RWPE2 (cell line): Measurements from ENCODE around the gene CXCL5.
"Not testable (repeated sequence)": the region's sequence is repeated elsewhere in the genome, so short reads cannot be mapped to it uniquely, and the experiment has no call there.

Experiments
- ATAC-seq: fragments of 200-7000 bp; cut with Tn5 transposase; 3 replicates; pipeline ENCODE4 v1.9.1; 2021; ENCODE audit warnings: low read depth
- DNase-seq: peaks from one replicate; pipeline ENCODE4 v3.0.0-alpha.2; 2020; ENCODE audit warnings: low spot score
- H3K27ac ChIP-seq: fragments of 450-650 bp; 2 replicates; pipeline ENCODE4 v1.5.1; 2017; ENCODE audit warnings: mild to moderate bottlenecking; ENCODE audit not compliant: poor library complexity, severe bottlenecking
- H3K27me3 ChIP-seq: fragments of 250-450 bp; sonication (Bioruptor Pico); 2 replicates; pipeline ENCODE4 v1.5.1; 2021; ENCODE audit warnings: mild to moderate bottlenecking, moderate library complexity; ENCODE audit not compliant: insufficient read depth, poor library complexity, severe bottlenecking
- H3K36me3 ChIP-seq: fragments of 250-450 bp; sonication (Bioruptor Pico); 2 replicates; pipeline ENCODE4 v1.5.1; 2020; ENCODE audit warnings: low read depth, mild to moderate bottlenecking, moderate library complexity
- H3K4me1 ChIP-seq: fragments of 250-450 bp; sonication (Bioruptor Pico); 2 replicates; pipeline ENCODE4 v1.5.1; 2021; ENCODE audit warnings: mild to moderate bottlenecking, moderate library complexity; ENCODE audit not compliant: insufficient read depth, poor library complexity, severe bottlenecking
- H3K4me3 ChIP-seq: fragments of 250-450 bp; sonication (Bioruptor Pico); 2 replicates; pipeline ENCODE4 v1.5.1; 2021; ENCODE audit warnings: mild to moderate bottlenecking, moderate library complexity; ENCODE audit not compliant: severe bottlenecking
- H3K9me3 ChIP-seq: fragments of 250-450 bp; sonication (Bioruptor Pico); 2 replicates; pipeline ENCODE4 v1.5.1; 2021; ENCODE audit warnings: mild to moderate bottlenecking, moderate library complexity; ENCODE audit not compliant: severe bottlenecking
- CTCF ChIP-seq: fragments of 450-650 bp; IDR thresholded peaks from one replicate; pipeline ENCODE4 v1.5.1; 2017; ENCODE audit warnings: mild to moderate bottlenecking, moderate library complexity; ENCODE audit not compliant: poor library complexity, severe bottlenecking

The CXCL5 gene

GRCh38 chr4:73988061-73988460 is 10.4 kb downstream of the CXCL5 start, which contains the start of gene PPBP:
Gene PPBP (minus strand): TSS chr4:73988190. CDS start chr4:73988103, 87 bp downstream.
- Histone ChIP-seq H3K4me1 (peaks cover 3% of the 10 kb centered on the region), H3K9me3 (no peaks in the 10 kb centered on the region), H3K27ac (no peak within 1 kb of the TSS), H3K4me3 (no peak within 1 kb of the TSS), H3K27me3 (no peaks in the 10 kb centered on the region), H3K36me3 (no peaks in the 10 kb centered on the region)
- TF ChIP-seq CTCF: no peak
- ATAC-seq (peak; percentile 41; the same call in 1 of the 3 replicates), DNase-seq (no peak)

GRCh38 chr4:73985528-73985852 is 13.0 kb downstream of the CXCL5 start:
- no peaks in the 10 kb centered on the region for H3K36me3 ChIP-seq
- peaks cover 3% of the 10 kb centered on the region for H3K4me1 ChIP-seq
- no peaks in the 10 kb centered on the region for H3K27me3 ChIP-seq
- no peak overlapping the region for H3K4me3 ChIP-seq
- no peak overlapping the region for H3K27ac ChIP-seq
- no peaks in the 10 kb centered on the region for H3K9me3 ChIP-seq
- no peak for ATAC-seq
- TF ChIP-seq CTCF: no peak
- DNase-seq: no peak

GRCh38 chr4:73984736-73985527 is 13.5 kb downstream of the CXCL5 start:
- peak; percentile 76; the same call in 2 of the 3 replicates for ATAC-seq
- no peak overlapping the region for H3K27ac ChIP-seq

GRCh38 chr4:73981175-73981574 is 17.3 kb downstream of the CXCL5 start:
- H3K27ac ChIP-seq, DNase-seq, ATAC-seq, H3K4me3 ChIP-seq, H3K9me3 ChIP-seq, H3K36me3 ChIP-seq, H3K27me3 ChIP-seq: not testable (repeated sequence)
- peaks cover 14% of the 10 kb centered on the region for H3K4me1 ChIP-seq

More at GRCh38 chr4:73984736-73985527, 13.5 kb downstream of the CXCL5 start:
- DNase-seq: no peak
- H3K4me1 ChIP-seq: peaks cover 3% of the 10 kb centered on the region
- H3K27me3 ChIP-seq: no peaks in the 10 kb centered on the region
- H3K9me3 ChIP-seq: no peaks in the 10 kb centered on the region
- no peak for TF ChIP-seq CTCF
- no peaks in the 10 kb centered on the region for H3K36me3 ChIP-seq
- H3K4me3 ChIP-seq: no peak overlapping the region

GRCh38 chr4:73979407-73979957 is 19.0 kb downstream of the CXCL5 start:
- H3K9me3 ChIP-seq: peaks cover 2% of the 10 kb centered on the region
- H3K4me3 ChIP-seq: no peak overlapping the region
- ATAC-seq: no peak
- TF ChIP-seq CTCF: no peak
- peaks cover 14% of the 10 kb centered on the region for H3K4me1 ChIP-seq
- DNase-seq: no peak
- H3K27me3 ChIP-seq: no peaks in the 10 kb centered on the region
- H3K36me3 ChIP-seq: no peaks in the 10 kb centered on the region
- H3K27ac ChIP-seq: peak overlapping the region; percentile 64
